HG02970 (cell line): ENCODE data around the gene L3HYPDH.
A peak's percentile ranks its signal among the peaks of the same experiment; 100 is the strongest.

Experiments
- ATAC-seq: cut with Tn5 transposase; IDR thresholded peaks from one replicate; pipeline ENCODE4 v1.9.1; 2021; ENCODE audit warnings: mild to moderate bottlenecking, moderate library complexity, moderate number of reproducible peaks; ENCODE audit not compliant: unreplicated experiment, low FRiP score

The L3HYPDH gene

DNA sequence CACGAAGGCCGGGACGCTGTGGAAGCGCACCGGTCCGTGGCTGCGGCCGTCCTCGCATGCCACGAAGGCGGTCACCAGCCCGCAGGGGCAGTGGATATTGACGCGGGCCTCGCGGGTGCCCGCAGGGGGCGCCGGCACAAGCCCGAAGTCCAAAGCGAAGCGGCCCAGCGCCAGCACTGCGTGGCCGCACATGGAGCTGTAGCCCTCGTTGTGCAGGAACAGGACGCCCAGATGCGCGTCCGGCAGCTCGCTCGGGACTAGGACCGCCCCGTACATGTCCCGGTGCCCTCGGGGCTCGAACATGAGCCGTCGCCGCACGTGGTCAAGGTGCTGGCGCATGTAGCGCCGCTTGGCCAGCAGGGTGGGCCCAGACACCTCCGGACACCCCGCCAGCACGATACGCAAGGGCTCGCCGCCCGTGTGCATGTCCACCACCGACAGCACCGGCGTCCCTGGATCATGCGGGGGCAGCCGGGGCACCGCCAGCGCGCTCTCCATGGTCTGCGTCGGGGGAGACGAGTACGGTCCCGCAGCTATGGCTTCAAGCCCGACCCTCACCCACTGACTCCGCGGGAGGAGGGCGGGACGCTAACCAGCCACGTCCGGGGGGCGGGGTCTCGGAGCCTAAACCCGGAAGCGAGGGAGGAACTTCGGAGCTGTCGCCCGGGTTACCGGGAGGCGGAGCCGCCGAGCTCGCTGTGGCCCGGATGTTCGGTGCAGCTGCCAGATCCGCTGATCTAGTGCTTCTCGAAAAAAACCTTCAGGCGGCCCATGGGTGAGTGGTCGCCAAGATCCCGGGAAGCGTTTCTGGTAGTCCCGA lies at the start of gene L3HYPDH, which contains the start of gene JKAMP:
L3HYPDH (minus strand) TSS at position 590 of the 820 bp plus-strand sequence; CDS start at position 498, 92 bp downstream.
JKAMP (plus strand) TSS at position 699 of the 820 bp plus-strand sequence; CDS start at position 772, 73 bp downstream.
- peak; percentile 90 for ATAC-seq

DNA sequence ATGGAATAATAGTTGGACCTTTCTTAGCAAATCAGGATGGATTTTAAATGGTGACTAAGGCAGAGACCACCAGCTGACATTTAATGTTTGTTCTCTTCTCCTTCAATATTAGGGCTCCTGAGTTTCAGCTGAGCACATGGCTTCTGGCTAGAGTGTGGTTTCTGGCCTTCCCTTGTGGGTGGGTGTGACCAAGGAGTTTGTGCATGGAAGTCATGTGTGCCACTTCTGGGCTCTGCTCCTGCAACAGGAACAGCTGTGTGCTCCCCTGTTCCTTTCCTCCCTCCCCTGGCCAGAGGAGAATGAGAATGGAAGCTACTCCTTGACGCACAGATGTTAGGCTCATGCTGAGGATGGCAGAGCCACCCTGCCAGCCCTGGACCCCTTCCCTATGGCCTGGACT lies 48.2 kb upstream of the L3HYPDH start:
- ATAC-seq = no peak

DNA sequence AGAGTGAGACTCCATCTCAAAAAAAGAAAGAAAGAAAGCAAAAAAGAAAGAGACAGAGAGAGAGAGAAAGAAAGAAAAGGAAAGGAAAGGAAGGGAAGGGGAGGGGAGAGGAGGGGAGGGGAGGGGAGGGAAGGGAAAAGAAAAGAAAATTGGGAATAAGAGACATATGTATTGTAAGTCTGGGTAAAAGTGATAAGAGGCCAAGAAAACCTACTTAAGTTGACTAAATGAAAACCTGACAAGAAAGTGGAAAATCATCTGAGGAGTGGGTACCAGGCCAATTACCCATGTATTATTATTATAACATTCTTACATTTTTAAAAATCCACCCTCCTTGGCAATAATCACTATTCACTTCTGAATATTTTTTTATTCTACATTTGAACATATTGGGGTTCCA lies 46.1 kb upstream of the L3HYPDH start:
- ATAC-seq = no peak

DNA sequence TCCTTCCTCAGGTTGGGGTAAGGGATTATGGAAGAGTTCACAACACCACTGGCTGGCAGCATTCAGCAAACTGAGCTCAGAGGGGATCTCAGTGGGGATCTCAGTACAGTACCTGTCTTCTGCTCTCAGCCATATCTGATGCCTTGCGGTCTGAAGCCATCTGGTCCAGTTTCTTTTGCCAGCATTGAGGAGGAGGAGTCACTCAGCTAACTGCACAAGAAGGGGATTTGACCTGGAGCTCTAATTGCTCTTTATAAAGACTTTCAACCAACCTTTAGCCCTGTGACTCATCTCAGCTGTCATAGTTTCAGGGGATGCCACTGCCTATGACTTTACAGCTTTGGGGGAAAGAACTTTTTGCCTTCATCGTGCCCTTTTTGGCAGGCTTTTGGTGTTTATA lies 45.0 kb upstream of the L3HYPDH start:
- no peak for ATAC-seq

DNA sequence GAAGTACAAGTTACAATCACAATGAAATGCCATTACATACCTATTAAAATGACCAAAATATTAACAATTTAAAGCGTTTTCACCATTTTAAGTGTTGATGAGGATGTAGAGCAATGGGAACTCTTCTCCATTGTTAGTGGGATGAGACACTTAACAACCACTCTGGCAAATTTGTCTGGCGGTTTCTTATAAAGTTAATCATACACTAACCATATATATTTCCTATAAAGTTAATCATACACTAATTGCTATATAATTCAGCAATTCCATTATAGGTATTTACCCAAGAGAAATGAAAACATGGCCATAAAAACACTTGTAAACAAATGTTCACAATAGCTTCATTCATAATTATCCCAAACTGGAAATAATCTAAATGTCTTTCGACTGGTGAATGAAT lies 36.0 kb upstream of the L3HYPDH start:
- ATAC-seq = no peak

DNA sequence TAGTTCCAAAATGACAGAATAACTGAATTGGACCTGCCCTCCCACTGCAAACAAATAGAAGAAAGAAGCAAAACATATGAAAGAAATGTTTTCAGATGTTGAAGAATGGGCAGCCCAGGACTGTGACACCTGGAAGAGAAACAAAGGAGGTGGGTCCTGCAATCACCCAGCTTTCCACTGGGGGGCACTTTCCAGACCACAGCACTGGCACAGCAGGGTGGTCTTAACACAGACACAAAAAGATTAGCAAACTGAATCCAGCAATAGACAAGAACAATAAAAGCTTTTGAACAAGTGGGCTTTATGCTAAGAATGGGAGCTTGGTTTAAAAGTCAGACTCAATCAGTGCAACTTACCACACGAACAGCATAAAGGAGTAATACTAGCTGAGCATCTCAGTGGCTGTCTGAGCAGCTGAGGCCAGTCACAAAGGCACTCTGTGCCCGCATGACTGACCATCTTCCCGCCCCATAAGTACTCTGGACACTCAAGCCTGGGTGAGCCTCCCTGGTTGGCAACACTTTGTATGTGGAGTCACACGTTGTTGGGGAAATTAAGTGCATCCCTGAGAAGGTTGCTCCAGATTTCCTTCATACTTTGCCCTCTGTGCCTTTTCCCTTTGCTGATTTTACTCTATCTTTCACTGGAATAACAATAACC lies 27.8 kb upstream of the L3HYPDH start:
- no peak for ATAC-seq

DNA sequence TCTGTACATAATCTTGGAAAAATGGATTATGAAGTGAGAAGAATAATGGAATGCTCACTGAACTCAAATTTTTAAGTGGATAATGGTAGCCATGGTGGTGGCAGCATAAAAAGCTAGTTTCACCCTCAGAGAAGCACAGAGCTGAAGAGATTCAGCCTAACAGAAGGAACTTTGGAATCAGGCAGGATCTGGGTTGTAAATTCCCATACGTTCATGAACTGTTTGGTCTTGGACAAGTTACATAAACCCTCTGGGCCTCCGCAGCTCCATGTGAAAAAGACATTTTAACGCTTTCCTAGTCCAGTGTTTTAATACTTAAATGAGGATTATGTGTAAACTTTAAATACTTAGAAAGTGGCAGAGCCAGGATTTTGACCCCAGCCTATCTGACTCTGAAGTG lies 26.8 kb upstream of the L3HYPDH start:
- ATAC-seq = no peak

DNA sequence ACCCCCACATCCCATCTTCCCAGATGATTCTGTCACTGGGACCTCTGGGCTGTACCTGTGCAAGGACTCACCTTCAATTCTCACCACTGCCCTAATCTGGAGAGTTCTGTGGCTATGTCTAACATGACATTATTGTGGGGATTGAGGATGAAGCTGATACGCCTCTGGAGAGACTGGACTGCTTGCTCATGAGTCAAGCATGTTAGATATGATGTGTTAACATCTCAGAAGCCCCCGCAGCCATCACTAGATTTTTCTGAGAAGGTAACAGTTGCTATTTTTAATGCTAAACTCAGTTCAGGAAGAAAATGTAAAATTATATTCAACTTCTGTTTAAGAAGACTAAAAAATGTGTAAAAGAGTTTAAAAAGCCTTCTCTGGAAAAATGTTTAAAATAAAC lies 25.8 kb upstream of the L3HYPDH start:
- no peak for ATAC-seq

DNA sequence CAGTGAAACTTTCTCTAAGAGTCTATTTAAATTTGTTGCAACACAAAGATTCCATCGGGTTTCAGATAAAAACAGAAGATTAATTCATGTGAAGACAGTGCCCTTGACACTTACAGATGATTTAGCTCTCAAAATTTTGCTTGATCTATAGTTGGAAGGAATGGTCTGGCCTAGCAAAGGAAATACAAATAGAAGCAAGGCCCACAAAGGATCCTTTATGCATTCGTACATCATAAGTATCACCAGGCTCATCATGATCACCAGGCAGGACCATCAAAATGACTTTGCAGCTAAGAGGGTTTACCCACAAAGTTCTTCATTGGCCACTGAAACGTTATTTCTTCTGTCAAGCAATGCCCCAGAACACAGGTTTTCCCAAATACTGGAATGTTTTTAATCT lies 24.9 kb upstream of the L3HYPDH start:
- ATAC-seq = no peak

DNA sequence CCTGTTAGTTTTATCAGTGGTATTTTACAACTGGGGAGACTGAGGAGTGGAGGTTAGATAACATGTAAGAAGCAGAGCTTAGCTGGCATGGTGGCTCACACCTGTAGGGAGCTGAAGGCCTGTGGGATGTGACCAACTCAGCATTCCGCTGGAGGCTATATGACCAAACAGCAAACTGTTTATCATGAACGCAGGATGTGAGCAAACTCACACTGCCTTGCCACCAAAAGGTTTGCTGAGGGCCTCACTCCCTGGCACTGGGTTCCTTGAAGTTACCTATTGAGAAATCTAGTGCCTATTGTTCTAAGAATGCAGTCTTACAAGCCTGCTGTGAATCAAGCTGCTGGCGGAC lies 23.5 kb upstream of the L3HYPDH start:
- no peak for ATAC-seq

DNA sequence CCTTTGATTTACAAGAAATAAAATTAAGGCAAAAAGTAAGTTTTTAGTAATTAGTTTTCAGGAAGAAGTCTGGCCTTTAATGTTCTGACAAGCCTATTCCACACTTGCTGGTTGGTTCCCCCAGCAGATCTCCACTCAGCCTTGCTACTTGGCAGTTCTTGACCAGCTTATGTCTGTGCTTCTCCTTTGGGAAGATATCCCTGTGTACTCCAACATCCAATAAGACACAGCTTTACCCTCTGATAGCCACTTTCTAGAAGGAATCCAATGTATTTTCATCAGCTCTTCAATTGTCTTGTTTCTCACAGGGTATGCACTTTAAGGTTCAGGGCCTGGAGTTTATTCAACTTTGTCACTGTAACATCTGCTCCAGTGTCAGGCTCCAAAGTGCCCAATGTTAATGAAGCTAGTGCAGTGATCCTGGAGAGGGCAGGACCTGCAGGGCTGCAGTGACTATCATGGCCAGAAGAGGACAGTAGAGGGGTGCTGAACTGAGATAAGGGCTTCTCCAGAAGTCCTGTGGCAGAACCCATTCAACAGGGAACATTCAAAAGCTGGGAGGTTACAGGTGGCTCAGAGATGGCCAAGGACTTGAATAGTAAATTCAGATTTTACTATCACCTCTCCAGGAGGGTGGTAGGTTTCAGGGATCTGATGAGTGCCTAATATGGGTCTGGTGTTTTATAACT lies 23.0 kb upstream of the L3HYPDH start:
- no peak for ATAC-seq

DNA sequence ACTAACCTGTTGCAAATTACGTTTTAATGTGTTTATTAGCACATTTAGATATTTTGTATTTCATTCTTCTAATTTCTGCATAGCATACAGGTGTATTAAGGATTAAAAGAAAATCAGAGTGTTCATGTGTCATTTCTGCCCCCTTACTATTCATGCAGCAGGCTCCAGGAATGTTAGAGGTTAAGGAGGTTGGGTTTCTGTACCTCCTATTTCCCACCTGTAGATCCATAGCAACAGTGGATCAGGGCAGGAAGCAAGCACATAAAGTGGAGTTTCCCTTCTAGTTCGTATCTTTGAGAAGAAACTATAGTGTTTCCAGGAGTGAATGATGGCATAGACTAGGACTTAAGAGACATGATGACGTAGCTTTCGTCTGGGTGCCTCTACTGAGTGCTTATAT lies 19.0 kb upstream of the L3HYPDH start:
- no peak for ATAC-seq

DNA sequence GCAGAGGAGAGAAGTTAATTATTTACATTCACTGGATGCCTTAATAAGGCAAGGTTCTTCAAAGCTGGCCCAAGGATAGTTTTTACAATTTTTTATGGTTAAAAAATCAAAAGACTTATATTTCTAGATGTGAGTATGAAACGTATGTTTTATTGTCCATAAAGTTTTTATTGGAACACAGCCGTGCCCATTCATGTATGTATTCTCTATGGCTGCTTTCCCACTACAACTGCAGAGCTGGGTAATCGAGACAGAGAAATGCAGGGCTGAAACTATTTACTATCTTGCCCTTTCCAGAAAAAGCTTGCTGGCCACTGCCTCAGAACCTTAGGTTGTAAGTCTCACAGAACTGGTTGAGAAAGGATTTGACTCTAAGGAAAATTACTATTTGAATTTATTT lies 16.5 kb upstream of the L3HYPDH start:
- ATAC-seq = no peak

DNA sequence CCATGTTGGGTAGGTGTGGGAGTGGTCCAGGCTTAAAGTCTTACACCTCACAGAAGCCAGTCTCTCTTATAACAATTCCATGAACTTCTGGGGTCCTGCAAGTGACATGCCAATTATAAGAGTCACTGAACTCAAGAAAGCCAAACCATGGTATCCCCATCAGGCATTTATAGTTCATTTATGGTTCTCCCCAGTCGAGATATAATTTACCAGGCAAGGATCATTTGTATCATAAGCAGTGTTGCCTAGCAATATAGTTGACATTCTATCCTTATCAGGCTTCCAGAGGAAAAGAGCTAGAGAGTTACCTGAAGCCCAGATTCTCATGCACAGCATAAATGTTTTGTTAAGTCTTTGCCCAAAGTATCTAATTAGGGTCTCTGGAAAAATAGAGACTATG lies 8.2 kb upstream of the L3HYPDH start:
- ATAC-seq = no peak

DNA sequence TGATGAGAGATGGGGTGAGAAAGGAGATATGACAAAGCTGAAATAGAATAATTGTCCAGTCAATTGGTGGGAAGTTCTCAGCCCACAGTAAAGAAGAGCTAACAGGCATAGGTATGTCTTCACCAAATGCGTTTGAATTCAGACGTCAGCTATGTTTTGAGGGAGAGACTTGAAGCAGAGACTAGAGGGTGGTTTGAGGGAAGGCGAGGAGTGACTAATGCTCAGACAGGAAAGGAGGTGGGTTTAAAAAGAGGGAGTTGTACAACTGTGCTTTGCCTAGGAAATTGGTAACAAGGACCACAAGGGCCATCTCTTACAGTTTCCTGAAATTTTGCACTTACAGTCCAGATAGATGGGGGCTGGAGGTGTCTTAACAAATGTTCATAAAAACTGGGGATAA lies 6.5 kb upstream of the L3HYPDH start:
- no peak for ATAC-seq

DNA sequence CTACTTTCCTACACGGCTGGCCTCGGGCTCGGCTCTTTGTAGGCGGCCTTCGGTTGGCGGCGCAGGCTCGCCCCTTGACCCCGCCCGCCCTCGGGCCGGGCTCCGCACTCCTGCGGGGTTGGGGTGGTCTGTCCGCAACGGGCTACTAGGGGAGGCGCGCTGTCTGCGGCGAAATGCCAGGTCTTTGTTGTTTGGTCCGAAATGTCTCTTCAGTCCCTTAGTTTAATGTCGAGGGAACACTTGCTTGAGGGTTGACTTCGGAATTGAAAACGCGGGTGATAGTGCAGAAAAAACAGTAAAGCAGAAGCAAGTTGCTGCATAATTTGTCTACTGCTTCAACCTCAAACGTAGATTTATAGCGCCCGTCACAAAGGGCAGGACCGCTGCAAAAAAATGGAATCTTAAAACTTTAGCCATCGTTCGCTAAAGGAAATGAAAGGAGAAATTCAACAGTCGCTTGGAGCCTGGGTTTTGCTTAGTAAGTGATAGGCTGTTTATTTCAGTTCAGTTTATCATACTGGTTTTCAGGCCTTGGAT lies 499 bp upstream of the L3HYPDH start:
- ATAC-seq = peak; percentile 46

DNA sequence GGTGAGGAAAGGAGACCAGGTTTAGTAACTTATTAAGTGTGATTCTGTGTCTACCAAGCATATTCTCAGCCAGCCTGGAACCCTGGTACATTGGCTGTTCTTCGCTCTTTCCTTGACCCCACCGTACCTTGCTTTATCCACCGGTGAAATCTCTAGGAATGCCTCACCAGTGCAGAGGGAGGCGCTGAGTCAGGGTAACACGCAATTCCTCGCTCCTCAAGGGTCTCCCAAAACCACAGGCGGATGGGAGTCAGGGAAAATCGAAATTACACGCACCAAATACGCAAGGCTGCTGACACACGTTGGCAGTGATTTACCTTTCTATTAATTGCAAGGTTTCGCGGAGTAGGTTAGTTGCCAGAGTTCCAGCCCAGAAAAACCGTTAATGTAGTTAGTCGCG lies 845 bp downstream of the L3HYPDH start:
- ATAC-seq = no peak

DNA sequence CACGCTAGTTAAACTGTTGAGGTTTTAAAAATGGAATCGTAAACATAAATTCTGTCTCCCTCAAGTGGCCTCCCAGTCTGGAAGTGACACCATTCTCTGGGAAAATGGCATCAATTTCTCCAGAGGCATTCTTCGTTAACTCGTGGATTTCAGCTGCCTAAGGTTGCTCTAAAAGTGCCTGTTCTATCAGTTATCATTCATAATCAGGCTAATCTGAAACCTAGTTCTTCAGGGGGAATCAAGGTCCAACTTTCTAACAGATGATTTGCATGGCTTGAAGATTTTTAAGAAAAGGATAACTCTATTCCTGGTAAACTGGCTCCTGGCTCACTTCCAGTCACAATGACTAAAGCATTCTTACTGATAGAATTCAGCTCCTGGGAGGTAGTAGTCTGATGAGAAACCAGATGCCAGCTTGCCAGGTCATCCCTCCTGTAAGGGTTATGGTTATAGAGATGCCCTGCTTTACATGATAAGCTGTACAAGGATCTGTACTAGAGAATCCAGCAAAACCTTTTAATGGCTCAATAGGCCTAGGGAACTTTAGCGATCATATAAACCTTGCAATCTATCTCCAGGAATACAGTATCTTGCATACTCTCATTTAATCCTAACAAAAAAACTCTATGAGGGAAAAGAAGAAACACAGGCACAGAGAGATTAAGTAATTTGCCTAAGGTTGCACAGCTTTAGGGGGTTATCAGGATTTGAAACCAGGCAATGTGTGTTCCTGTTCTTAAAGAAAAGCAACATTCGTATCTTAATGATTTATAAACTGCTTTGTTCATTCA lies 1.5 kb downstream of the L3HYPDH start:
- no peak for ATAC-seq

DNA sequence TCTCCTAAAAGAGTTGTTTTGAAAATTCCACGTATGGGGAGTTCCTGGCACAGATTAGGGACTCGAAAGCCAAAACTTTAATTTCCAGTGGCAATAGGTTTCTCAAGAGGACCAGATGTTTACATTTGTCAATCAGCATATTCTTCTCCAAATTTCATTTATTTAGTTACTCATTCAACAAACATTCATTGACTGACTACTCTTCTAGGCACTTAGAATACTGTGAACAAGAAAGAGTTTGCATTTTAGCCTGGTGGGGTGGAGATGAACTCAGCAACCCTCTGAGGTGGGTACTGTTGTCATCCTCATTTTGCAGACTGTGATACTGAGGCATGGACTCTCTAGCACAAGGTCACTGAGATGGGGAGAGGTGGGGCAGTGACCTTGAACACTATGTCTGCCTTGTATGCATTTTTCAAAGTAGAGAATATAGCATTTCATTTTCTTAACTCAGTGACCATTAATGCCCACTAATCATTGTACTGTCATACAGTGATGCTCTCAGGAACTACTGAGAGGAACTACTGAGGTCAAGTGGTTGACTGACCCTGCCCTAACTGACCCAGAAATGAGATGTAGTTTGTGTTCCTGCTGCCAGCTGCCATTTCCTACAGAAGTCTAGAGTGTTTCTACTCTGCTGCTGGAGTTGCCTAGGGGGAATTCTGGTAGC lies 2.2 kb downstream of the L3HYPDH start:
- no peak for ATAC-seq

DNA sequence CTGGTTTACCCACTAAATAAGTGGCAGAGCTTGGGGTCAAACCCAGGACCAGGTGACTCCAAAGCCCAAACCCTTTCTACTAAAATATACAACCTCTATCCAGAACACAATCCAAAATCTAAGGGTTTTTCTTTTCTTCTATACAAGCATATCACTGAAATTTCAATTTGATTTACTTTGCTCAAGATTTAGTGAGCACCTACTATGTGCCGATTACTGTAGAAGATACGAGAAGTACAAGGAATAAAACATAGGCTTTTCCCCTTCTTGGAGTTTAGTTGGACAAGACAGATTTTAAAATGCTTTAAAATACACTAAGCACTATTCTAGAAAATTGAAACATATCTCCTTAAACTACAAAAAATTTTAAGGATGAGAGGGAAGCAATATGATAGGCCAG lies 2.8 kb downstream of the L3HYPDH start:
- no peak for ATAC-seq
